Large intestine (tissue), 3 donors: ENCODE results near the gene C1QL2. TPM values are rescaled to one million over a fixed set of nuclear protein-coding genes. Genes with fewer than 3 reads are reported as not detected.

Experiments used
- DNase-seq, 2 donors: peaks; one replicate each; pipeline versions ENCODE4 v3.0.0 to v3.0.0-alpha.2; 2013
- H3K27ac ChIP-seq: one replicate; pipeline ENCODE4 v1.5.1; 2013; ENCODE audit warnings: low read length
- H3K27me3 ChIP-seq: 2 replicates; pipeline ENCODE4 v1.6.1; 2013; ENCODE audit warnings: low read length; ENCODE audit not compliant: control insufficient read depth, insufficient read depth
- H3K36me3 ChIP-seq: 2 replicates; pipeline ENCODE4 v1.6.1; 2013; ENCODE audit warnings: low read length; ENCODE audit not compliant: control insufficient read depth, insufficient read depth
- H3K4me1 ChIP-seq: one replicate; pipeline ENCODE4 v1.6.1; 2013; ENCODE audit warnings: low read length; ENCODE audit not compliant: control insufficient read depth, insufficient read depth
- H3K4me3 ChIP-seq: one replicate; pipeline ENCODE4 v1.5.1; 2013; ENCODE audit warnings: low read length
- H3K9me3 ChIP-seq: one replicate; pipeline ENCODE4 v1.6.1; 2013; ENCODE audit warnings: mild to moderate bottlenecking, low read depth, low read length, moderate library complexity; ENCODE audit not compliant: control insufficient read depth
- WGBS: methylation state at CpG from one replicate; pipeline ENCODE4 v1.1.5; 2013; ENCODE audit warnings: low lambda C conversion rate; ENCODE audit not compliant: insufficient coverage; 5-methylcytosine and 5-hydroxymethylcytosine counted together
- polyA plus RNA-seq: library from polyadenylated mRNA; unstranded; fragments of 120-200 nt; gene quantifications from one replicate; pipeline ENCODE4 v1.2.1, GENCODE V29; 2013

C1QL2 gene
- polyA plus RNA-seq, 1 donor, result 0.18 TPM

GRCh38 chr2:119108186-119108585, 50.4 kb downstream of the C1QL2 start:
- no peaks in the 10 kb centered on the region for H3K4me1 ChIP-seq
- H3K27ac ChIP-seq, result no peak overlapping the region
- H3K9me3 ChIP-seq, result peaks cover 5% of the 10 kb centered on the region
- WGBS, result no CpG with 5 or more reads among the region's 3 CpGs
- no peak for DNase-seq
- no peaks in the 10 kb centered on the region for H3K27me3 ChIP-seq
- H3K4me3 ChIP-seq, result no peak overlapping the region
- H3K36me3 ChIP-seq, result no peaks in the 10 kb centered on the region

- Histone ChIP-seq H3K27ac (no peak overlapping the region), H3K27me3 (no peaks in the 10 kb centered on the region), H3K36me3 (no peaks in the 10 kb centered on the region), H3K4me1 (no peaks in the 10 kb centered on the region), H3K9me3 (peaks cover 5% of the 10 kb centered on the region), H3K4me3 (no peak overlapping the region)
- DNase-seq, result no peak
- 57% methylated on average over 1 of the region's 5 CpGs for whole genome bisulfite sequencing
These were observed 52.2 kb downstream of the C1QL2 start for GRCh38 chr2:119106301-119106897.

Other genes starting within 250 kb of the C1QL2 start
- 0.18 TPM for gene MARCO, start 216.6 kb downstream of the C1QL2 start, polyA plus RNA-seq
- gene STEAP3, start 65.1 kb upstream of the C1QL2 start, polyA plus RNA-seq, result 1.4 TPM
- 11.9 TPM for gene C2orf76, start 208.1 kb upstream of the C1QL2 start, polyA plus RNA-seq
- 377 TPM for gene DBI, start 208.2 kb upstream of the C1QL2 start, polyA plus RNA-seq